IPS DF 19.7 (cell line): ENCODE data around the gene ANAPC4.

Source experiments
- DNase-seq: peaks from one replicate; pipeline ENCODE4 v3.0.0-alpha.2; 2013; ENCODE audit warnings: low read depth, low spot score

The ANAPC4 gene

DNA sequence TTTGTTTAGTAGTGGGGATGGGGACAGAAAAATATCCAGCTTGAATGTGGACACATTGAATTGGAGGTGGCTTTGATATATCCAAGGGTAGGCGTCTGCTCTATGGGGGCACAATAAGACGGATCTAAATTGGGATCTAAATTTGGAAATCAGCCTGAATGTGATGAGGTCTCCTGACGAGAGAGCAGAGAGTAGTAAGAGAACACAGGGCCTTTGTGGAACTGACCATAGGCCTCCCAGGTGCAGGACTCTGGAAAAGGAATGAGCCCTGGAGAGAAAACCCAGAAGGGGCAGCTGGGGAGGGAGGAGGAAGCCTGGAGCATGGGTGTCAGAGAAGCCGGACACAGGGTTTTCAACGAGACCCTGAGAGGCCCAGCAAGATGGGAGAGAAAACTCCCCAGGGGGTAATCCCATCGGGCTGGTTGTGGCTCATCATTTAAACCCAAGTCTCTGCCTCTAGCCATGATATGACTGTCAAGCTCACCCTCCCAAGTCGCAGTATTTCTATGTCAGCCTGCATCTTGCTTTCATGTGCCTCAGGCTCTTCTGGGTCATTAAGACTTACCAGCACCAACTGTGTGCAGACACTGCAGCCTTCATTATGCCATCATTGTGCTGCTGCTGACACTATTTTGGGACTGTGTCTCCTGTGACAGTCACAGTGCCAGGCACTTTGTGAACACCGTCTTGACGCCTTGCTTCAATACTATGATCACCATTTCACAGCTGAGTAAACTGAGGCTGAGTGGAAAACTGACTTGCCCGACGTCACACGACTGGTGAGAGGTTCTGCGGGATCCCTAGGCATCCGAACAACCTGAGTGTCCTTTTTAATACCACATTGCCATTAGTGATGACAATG lies 57.1 kb downstream of the ANAPC4 start:
- DNase-seq = no peak

DNA sequence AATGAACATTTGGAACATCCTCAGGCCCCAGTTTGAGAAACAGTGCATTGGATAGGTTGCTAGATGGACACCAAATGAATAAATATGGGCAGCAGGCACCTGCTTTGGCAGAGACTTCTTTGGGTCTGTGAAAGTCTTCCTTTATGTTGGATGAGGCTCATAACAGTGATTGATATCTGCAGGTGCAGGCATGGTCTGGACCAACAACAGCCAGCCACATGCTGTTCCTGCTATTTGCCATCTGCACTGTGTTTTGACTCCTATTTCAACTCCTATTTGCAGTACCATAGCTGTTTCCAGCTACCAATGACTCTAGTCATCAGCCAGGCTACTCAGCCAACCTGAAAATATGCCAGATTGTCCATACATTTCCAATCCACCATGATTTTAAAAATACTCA lies 60.9 kb downstream of the ANAPC4 start:
- no peak for DNase-seq

DNA sequence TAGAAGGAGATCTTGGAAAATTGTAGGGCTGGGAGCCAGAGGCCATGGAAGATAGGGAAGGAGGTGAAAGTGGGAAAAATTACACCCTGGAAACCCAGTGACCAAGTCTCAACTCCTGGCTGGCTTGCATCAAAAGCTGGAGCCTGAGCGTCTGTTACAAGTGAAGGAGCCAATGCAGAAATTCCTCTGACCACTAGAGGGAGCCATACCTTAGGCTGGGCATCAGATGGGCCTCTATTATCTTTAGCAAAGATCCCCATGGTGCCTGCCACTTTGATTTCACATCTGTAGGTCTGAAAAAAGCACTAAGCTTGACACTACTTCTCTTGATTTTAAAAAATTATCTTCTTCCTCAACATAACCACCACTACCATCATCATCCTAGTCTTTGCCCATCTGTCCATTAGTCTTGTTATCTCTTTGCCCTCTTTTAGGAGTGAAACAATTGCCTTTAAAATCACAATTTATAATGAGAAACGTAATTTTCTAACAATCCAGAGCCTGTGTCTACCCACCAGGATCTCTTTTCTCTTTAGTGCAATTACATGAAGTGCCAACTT lies 62.9 kb downstream of the ANAPC4 start:
- peak; percentile 17 for DNase-seq

DNA sequence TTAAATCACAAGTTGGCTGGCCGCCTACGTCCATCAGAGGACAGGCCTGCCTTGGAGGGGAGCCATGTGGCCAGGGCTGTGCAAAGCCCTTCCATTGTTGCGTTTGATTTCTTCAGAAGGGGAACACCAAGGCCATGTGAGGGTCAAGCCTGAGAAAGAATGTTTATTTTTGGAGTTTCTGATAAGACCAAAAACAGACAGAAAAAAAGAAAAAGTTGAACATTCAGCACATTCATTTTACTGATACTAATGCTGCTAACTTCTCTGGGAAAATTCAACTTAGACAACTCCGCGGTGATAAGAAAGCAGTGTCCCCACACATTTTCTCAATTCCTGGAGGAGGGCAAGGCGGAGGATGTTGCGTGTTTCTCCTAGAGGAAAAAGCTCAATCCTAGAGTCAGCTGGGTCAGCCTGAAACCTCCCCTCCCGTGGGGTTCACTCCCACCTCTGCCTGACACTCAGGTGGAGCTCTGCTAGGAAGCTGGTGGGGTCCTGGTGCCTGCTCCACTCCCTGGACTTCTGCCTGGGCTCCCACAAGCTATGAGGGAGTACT lies 63.5 kb downstream of the ANAPC4 start:
- no peak for DNase-seq

DNA sequence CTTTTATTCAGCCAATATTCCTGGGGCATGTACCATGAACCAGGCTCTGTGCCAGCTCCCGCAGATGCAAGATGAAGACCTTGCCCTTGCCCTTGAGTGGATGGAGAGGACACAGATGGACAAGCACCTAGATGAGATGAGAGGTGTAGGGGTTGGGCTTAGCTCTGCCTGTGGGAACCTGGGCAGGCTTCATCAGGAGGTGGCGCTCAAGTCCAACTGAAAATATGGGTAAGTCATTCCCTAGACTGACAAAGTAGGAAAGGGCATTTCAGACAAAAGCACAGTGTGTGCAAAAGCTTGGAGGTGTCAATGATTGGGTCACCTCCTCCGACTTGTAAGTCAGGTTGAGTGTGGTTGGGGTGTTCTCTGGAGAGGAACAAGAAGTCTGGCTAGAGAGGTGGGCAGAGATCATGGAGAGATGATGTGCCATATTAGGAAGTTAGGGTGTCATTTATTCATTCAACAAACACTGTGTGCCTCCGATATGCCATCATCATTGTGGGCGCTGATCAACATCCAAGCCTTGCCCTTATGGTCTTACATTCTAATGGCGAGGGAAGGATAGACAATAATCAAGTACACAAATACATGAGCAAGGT lies 64.6 kb downstream of the ANAPC4 start:
- peak; percentile 40 for DNase-seq

DNA sequence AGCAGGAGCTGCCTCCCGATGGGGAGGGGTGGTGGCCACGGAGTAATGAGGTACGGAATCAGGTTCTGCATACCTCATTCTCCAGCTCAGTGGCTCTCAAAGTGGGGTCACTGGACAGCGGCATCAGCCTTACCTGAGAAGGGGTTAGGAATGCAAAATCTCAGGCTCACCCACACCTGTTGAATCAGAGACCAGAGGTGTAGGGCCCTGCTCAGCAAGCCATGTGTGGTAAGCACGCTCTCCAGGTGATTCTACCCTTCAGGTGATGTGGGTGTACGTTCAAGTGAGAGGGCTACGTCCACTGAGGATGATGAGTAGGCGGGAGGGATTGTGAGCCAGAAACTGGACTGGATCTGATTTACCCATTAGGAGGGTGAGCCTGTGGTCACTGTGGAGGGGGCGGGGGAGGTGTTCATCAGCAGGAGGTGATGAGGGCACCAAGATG lies 65.8 kb downstream of the ANAPC4 start:
- DNase-seq = no peak

DNA sequence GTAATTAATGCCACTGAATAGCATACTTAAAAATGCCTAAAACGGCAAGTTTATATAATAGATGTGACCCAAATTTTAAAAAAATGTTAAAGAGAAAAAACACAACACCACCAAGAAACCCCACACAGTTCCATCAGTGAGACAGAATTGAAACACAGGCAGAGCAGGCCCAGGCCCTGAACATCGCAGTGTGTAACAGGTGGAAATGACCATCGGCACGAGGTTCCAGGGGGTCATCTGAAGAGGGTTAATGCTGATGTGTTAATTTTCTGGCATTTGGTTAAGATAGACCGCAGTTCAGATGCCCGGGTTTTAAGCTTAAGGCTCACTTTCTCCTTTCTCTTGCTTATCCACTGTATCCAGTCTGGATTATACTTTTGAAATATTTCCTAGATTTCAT lies 66.8 kb downstream of the ANAPC4 start:
- DNase-seq = no peak

DNA sequence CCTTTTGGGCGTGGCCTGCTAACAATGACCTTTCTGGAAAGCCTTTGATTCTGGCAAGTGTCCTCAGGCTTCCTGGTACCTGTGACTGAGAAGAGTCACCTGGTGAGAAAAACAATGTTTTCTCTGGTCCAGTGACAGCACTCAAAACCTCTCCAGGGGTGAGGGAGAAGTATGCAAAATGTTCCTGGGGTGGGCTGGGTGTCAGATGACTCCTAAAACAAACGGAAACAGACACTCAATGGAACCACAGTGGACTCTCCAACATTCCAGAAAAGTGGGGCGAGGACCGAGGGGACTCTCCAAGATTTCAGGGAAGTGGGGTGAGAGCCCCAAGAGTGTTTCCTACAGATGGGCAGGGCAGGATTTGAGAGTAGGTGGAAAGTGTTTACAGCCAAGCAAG lies 69.5 kb downstream of the ANAPC4 start:
- DNase-seq = no peak

DNA sequence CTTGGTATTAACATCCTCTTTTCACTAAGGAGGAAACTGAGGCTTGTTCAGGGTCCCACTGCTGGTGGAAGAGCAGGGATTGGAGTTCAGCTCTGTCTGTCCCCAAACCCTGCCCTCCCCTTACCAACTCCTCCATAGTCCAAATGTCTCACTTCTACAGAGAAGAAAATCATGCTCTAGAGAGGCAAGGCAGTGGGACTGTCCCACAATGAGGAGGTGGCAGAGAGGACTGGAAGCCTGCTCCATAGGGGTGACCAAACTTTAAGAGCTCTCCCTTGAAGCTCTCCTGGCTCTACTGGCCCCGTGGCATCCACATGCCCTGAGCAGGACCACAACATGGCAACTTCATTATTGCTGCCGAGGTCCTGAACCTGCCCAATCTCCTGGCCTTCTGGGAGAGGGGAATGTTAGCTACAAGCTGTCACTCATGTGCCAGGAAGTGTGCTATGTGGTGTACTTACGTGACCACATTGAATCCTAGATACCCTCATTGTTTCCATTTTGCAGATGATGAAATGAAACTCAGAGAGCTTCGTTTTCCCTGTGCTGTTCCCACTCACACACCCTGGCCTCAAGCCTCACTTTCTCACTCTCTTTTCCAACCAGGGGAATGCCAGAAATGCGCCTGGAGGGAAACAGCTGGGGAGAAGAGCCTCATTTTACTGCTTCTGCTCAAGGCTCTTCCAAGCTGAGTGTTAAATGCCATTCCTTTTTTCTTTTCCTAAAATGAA lies 71.5 kb downstream of the ANAPC4 start:
- no peak for DNase-seq

DNA sequence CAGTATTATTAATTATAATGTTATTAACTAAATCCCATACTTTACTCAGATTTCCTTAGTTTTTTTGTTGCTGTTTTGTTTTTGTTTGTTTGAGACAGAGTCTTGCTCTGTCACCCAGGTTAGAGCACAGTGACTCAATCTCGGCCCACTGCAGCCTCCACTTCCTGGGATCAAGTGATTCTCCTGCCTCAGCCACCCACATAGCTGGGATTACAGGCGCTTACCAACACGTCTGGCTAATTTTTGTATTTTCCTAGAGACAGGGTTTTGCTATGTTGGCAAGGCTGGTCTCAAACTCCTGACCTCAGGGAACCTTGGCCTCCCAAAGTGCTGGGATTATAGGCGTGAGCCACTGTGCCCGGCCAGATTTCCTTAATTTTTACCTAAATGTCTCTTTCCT lies 72.2 kb downstream of the ANAPC4 start:
- no peak for DNase-seq

DNA sequence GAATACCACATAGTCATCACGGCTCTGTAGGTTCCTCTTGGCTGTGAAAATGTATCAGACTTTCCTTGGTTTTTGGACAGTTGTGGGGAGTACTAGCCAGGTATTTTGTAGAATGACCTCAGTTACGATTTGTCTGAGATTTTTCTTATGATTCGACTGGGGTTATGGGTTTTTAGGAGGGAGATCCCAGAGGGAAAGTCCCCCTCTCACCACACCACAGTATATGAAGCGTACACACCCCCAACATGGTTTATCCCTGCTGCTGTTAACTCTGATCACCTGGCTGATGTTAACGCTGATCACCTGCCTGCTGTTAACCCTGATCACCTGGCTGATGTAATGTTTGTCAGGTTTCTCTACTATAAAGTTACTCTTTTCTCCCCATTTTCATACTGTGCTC lies 72.6 kb downstream of the ANAPC4 start:
- DNase-seq = no peak

DNA sequence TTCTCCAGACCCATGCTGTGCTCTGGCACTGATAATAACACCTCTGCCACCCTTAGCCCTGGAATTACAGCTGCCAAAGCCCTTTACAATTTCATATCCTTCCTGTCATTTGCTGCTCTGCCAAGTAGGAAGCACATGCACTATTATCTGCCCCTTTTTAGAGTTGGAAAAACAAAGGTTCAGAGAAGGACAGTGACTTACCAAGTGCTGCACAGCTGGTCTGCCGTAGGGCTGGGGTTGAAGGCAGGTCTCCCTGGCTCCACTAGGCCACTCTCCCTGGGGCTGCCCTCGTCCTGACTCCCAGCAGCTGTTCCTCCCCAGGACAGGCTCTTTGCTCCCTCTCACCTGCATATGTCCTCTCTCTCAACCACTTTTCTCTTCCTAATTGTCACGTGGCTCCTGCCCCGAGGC lies 73.4 kb downstream of the ANAPC4 start:
- no peak for DNase-seq

DNA sequence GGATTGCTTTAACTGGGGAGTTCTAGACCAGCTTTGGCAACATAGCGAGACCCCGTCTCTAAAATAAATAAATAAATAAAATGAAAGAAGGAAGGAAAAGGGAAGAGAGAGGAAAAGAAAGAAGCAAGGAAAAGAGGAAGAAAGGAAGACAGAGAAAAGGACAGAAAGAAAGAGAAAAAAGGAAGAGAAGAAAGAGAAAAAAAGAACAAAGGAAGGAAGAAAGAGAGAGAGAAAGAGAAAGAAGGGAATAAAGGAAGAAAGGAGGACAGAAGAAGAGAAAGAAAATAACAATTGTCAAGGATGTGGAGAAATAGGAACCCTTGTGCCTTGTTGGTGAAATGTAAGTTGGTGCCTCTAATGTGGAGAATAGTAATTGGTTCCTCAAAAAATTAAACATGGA lies 74.6 kb downstream of the ANAPC4 start:
- DNase-seq = no peak

DNA sequence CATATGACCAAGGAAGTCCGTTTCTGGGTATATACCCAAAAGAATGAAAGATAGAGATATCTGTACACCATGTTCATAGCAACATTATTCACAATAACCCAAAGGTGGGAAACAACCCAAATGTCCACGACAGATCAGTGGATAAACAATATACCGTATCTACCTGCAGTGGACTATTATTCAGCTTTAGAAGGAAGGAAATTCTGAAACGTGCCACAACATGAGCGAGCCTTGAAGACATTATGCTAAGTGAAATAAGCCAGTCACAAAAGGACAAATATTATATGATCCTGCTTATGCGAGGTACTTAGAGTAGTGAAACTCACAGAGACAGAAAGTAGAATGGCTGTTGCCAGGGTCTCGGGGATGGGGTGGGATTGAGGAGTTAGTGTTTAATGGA lies 75.0 kb downstream of the ANAPC4 start:
- no peak for DNase-seq

DNA sequence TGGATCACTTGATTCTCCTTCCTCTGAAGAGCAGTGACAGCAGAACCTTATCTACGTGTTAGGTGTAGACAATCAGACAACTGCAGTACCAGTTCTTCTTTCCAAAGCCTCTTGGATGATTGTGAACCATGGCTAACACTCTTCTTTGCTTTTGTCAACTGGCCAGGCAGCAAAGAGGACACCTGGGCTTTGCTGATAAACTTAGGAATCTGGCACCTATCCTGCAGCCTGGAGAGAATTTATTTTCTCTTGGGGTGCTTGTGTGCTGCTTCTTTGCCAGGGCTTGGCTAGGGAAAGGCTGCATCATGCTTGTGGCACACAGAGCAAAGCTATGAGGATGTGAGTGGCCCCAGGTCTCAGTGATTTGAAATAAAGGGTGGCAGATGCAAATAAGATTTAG lies 77.4 kb downstream of the ANAPC4 start:
- no peak for DNase-seq

DNA sequence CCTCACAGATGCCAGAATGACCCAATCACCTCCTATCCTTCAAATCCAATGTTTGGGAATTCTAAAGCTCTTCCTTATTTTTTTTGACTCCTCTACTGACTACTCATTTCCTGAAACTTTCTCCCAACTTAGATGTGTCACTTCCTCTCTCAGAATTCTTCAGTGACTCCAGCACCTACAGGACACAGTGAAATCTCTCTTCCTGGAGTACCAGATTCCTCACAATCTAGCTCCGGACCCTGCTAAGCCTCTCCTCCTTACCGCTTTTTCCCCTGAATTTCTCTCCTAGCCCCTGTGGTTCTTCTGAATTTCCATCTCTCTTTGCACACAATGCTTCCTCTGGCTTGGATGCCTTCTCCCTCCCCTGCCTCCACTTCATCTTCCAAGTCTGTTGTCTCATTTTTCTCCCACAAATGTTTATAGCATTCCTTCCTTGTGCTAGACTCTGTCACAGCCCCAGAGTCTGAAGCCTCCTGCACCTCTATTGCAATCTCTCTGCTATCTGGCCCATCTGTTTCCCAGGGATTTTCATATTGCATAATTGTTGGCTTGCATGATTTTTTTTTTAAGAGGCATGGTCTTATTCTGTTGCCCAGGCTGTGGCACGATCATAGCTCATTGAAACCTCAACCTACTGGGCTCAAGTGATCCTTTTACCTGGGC lies 80.1 kb downstream of the ANAPC4 start:
- DNase-seq = no peak

DNA sequence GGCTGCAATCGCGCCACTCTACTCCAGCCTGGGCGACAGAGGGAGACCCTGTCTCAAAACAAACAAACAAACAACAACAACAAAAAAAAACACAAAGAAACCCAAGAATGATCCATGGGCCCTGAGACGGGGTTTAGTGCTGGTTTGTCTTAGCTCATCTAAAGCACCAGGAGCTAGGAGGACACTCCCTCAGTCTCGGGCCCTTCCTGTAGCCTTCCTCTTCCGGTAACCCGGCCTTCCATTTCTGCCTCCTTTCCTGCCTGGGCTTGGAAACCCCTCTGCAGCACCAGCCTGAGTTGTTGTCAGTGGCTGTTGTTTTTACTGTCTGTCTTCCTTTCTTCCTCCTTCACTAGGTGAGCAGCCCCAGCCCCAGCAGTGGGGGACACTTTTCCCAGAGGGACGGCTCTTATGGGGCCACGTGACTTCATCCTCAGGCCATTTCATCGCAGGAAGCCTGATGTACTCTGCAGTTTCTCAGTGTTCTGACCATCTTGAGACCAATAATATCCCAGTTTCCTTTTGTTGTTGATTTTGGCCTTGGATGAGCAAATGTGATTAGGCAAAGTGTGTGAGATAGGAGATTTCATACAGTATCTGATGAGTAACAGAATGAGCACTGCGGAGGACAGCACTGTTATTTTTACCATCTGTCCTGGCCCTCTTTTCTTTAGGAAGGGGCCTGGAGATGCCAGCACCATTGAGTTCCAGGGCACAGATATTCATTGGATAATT lies 90.1 kb downstream of the ANAPC4 start:
- DNase-seq = no peak

DNA sequence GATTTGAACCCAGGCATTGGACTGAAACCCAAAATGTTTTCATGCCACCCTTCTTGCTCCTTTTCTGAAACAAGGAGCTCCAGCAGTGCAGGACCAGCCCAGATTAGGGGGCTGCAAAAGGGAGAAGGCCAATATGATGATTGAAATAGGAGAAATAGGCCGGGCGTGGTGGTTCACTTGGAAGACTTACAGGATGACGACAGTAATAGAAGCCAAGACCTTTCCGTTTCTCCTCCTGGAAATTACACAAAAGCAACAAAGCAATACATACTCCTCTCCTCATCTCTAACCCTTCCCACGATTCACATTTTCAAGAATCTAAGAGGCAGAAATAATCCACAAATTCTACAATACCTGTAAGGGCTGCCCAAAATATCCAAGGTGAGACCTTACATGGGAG lies 90.8 kb downstream of the ANAPC4 start:
- no peak for DNase-seq
